NT2/D1 (cell line): ENCODE measurements around the gene IL1R2.

ENCODE experiments used
- DNase-seq: peaks from one replicate; pipeline ENCODE4 v3.0.0-alpha.2; 2011; ENCODE audit warnings: low read depth, low spot score
- H3K27me3 ChIP-seq: 2 replicates; pipeline ENCODE4 v1.6.0; 2011; ENCODE audit warnings: mild to moderate bottlenecking; ENCODE audit not compliant: insufficient read length, insufficient read depth
- H3K36me3 ChIP-seq: 2 replicates; pipeline ENCODE4 v1.6.1; 2011; ENCODE audit warnings: mild to moderate bottlenecking, low read length, mixed read lengths; ENCODE audit not compliant: insufficient read depth, insufficient read length
- H3K4me1 ChIP-seq: 2 replicates; pipeline ENCODE4 v1.5.1; 2011; ENCODE audit not compliant: insufficient read depth, insufficient read length
- H3K4me3 ChIP-seq: 2 replicates; pipeline ENCODE4 v1.5.1; 2011; ENCODE audit warnings: low read depth; ENCODE audit not compliant: insufficient read length
- H3K9ac ChIP-seq: 2 replicates; pipeline ENCODE4 v1.6.0; 2011; ENCODE audit warnings: low read depth; ENCODE audit not compliant: insufficient read length
- H3K9me3 ChIP-seq: 2 replicates; pipeline ENCODE4 v1.5.1; 2011; ENCODE audit warnings: mild to moderate bottlenecking, low read length; ENCODE audit not compliant: insufficient read depth
- SUZ12 ChIP-seq: IDR thresholded peaks from 2 replicates; pipeline ENCODE4 v1.6.1; 2011; ENCODE audit not compliant: insufficient read length, insufficient read depth; ENCODE audit errors: extremely low read depth
- YY1 ChIP-seq: IDR thresholded peaks from 2 replicates; pipeline ENCODE4 v1.6.1; 2011; ENCODE audit not compliant: insufficient read length, insufficient read depth
- ZNF274 ChIP-seq: IDR thresholded peaks from 2 replicates; pipeline ENCODE4 v1.6.1; 2011; ENCODE audit warnings: mild to moderate bottlenecking, low read depth, low read length

Gene IL1R2

DNA sequence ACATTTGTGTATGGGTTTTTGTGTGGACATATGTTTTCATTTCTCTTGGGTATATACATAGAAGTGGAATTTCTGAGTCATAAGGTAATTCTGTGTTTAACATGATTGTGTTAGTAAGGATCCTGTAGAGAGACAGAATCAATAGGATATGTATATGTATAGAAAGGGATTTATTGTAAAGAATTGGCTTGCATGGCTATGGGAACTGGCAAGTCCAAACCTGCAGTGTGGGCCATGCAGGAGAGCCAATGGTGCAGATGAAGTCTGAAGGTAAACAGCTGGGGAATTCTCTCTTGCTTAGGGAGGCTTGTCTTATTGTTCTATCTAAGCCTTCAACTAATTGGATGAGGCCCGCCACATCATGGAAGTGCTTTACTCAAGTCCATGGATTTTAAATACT lies 39.2 kb upstream of the IL1R2 start:
- Histone ChIP-seq H3K9ac (no peak overlapping the region), H3K4me1 (no peaks in the 10 kb centered on the region), H3K4me3 (no peak overlapping the region), H3K27me3 (no peaks in the 10 kb centered on the region), H3K36me3 (no peaks in the 10 kb centered on the region), H3K9me3 (peaks cover 34% of the 10 kb centered on the region; the same call in 1 of the 2 replicates)
- DNase-seq: no peak
- no peak for TF ChIP-seq ZNF274
- TF ChIP-seq SUZ12: no peak
- TF ChIP-seq YY1: no peak

DNA sequence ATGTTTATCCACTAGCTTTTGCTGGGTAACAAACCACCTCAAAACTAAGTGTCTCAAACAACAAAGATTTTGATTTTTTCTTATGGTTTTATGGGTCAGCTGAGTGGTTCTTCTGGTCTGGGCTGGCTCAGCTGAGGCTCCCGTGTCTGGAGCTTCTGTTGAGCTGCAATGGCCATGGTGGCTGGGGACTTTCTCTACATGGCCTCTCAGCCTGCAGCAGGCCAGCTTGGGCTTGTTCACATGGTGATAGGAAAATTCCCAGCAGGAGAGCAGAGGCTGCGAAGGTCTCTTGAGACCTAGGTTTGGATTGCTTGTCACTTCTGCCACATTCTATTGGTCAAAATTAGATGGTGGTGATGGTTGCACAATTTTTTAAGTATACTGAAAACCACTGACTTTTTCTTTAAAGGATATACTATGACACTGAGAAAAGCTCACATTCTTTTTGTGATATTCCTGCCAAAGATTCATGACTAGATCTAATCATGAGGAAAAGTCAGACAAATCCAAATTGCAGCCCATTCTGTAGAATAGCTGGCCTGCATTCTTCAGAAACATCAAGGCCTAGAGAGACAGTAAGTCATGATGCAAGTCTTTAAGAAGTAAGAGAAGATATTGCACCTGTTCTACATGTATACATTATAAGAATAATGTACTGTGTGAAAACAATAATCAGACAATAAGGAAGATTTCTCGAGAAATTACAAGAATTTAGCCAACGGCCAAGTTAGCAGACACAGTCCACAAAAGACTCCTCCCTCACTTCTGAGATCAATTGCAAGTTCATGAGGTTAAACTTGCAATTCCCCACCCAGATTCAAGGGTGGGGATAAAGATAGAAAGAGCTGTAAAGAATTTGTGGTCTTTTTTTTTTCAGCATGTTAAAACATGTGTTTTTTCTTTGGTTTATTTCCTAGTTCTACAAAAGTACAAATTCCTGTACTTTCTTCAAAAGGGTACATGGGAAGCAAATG lies 35.0 kb upstream of the IL1R2 start:
- H3K4me3 ChIP-seq: no peak overlapping the region
- peaks cover 20% of the 10 kb centered on the region; the same call in 1 of the 2 replicates for H3K9me3 ChIP-seq
- DNase-seq: no peak
- no peaks in the 10 kb centered on the region for H3K36me3 ChIP-seq
- TF ChIP-seq SUZ12: no peak
- no peak for TF ChIP-seq ZNF274
- no peak for TF ChIP-seq YY1
- H3K9ac ChIP-seq: no peak overlapping the region
- H3K4me1 ChIP-seq: no peaks in the 10 kb centered on the region
- H3K27me3 ChIP-seq: no peaks in the 10 kb centered on the region

DNA sequence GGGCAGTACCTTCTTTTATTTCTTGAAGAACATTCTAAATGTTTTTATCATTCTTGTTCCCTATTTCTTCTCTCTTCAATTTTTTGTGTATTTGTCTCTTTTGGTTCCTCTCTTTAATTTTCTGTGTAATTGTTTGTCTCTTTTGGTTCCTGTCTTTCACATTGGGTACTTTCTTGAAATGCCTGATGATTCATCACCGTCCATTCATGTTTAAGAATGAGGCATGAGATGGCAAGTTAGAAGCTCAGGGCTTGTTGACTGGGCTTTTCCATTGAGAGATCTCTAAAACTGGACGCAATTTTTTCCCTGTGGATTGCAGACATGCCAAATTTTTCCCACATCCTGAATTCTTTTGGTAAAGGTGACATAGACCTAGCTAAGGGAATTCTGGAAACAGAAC lies 33.7 kb upstream of the IL1R2 start:
- DNase-seq: no peak
- Histone ChIP-seq H3K36me3 (no peaks in the 10 kb centered on the region), H3K4me1 (peaks cover 6% of the 10 kb centered on the region), H3K9ac (no peak overlapping the region), H3K27me3 (no peaks in the 10 kb centered on the region), H3K4me3 (no peak overlapping the region), H3K9me3 (peaks cover 19% of the 10 kb centered on the region; the same call in 1 of the 2 replicates)
- no peak for TF ChIP-seq YY1
- TF ChIP-seq SUZ12: no peak
- no peak for TF ChIP-seq ZNF274

DNA sequence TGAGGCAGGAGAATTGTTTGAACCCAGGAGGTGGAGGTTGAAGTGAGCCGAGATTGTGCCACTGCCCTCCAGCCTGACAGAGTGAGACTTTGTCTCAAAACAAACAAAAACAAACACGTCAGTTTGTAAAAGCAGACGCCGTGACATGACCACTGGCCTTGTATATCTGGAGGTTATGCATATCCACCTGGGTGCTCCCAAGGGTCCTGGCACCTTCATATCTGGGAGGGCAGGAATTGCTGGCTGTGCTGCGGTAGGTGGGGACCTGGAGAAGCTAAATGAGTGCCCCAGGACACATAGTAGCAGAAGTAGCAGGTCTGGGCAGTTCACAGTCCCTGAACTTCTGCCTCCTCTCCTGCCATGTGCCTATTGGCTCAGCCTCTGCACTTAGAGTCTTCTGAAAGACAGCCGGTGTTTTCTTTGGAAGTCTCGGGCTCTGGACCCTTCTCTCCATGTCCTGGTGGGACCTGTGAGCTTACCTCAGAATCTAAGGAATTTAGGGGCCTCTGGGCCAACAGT lies 30.9 kb upstream of the IL1R2 start:
- TF ChIP-seq SUZ12: no peak
- no peak for TF ChIP-seq YY1
- no peak for TF ChIP-seq ZNF274
- peaks cover 19% of the 10 kb centered on the region; the same call in 1 of the 2 replicates for H3K9me3 ChIP-seq
- no peak for DNase-seq
- H3K27me3 ChIP-seq: no peaks in the 10 kb centered on the region
- H3K4me3 ChIP-seq: no peak overlapping the region
- no peak overlapping the region for H3K9ac ChIP-seq
- no peaks in the 10 kb centered on the region for H3K36me3 ChIP-seq
- H3K4me1 ChIP-seq: peaks cover 11% of the 10 kb centered on the region

DNA sequence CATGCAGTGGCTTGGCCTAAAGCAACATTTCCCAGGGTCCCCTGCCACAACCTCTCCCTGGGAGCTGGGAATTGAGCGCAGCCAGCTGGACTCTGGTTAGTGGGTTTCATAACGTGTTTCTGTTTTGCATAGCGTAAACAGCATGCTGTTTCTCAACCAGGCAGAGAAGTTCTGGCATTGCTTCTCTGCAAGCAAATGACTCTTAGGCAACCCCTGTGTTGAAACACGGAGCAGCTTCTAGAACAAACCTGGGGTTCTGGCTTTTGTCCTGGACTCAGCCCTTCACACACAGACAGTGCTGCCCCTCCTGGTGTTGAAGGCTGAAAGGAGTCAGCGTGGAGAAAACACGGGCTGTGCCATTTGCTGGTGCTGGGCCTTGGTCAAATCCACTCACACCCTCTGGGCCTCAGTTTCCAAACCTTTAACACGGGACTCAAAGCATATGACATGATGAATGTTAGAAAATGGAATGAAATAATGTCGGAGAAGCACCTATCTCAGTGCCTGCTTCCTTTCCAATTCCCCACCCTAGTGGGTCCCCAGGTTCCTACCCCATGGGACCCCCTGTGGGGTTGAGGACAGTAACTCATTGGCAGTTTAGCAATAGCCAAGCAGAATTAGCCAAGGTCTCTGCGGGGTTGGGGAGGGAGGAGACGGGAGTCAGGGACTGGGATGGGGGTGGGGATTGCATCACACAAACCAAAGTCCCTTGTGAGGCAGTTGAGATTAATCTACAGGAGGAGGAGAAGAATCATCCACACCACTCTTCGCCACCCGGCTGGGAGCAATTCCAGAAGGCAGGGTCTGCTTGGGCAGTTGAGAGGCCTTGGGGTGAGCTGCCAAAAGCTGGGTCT lies 30.2 kb upstream of the IL1R2 start:
- Histone ChIP-seq H3K4me1 (peaks cover 11% of the 10 kb centered on the region), H3K27me3 (no peaks in the 10 kb centered on the region), H3K36me3 (no peaks in the 10 kb centered on the region), H3K4me3 (no peak overlapping the region), H3K9ac (no peak overlapping the region), H3K9me3 (peaks cover 14% of the 10 kb centered on the region; the same call in 1 of the 2 replicates)
- no peak for DNase-seq
- TF ChIP-seq SUZ12 (no peak), YY1 (no peak), ZNF274 (no peak)

DNA sequence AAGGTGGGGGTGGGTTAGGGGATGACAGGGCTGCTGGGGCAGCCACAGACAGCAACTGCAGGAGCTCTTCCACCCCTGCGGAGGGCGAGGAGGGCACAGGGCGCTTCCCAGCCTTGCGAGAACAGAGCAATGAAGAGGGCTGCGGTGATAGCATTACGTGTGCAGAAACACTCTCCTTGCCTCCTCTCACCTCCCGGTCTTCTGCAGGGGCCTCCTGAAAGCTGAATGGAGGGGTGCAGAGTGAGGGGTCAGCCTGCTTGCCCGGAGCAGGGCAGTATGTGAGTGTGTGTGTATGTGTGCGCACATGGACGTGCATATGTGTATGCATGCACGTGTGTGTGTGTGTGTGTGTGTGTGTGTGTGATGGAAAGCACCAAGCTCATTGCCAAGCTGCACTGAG lies 29.5 kb upstream of the IL1R2 start:
- Histone ChIP-seq H3K9ac (no peak overlapping the region), H3K27me3 (no peaks in the 10 kb centered on the region), H3K4me3 (no peak overlapping the region), H3K36me3 (no peaks in the 10 kb centered on the region), H3K9me3 (peaks cover 7% of the 10 kb centered on the region; the same call in 1 of the 2 replicates), H3K4me1 (peaks cover 11% of the 10 kb centered on the region)
- DNase-seq: no peak
- TF ChIP-seq YY1 (no peak), SUZ12 (no peak), ZNF274 (no peak)

DNA sequence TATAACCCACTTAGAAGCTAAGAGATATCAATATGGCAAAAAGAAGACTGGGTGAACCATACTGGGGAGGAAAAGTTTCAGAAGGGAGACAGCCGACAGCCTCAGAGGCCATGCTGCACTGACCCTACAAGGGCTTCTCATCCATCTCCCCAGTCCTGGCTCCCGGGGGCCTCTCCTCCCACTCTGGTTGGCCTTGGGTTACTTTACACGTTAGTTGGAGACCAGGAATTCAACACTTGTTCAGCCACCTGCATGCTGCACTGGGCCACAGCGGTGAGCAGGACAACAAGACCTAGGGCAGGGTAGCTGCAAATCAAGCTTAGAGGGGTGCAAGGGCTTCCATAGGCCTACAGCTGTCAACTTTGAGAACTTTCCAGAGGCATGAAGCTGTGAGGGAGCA lies 28.6 kb upstream of the IL1R2 start:
- Histone ChIP-seq H3K9ac (no peak overlapping the region), H3K27me3 (no peaks in the 10 kb centered on the region), H3K4me1 (peaks cover 11% of the 10 kb centered on the region), H3K36me3 (no peaks in the 10 kb centered on the region), H3K4me3 (no peak overlapping the region), H3K9me3 (no peaks in the 10 kb centered on the region)
- no peak for TF ChIP-seq SUZ12
- no peak for TF ChIP-seq YY1
- TF ChIP-seq ZNF274: no peak
- DNase-seq: no peak
